Peyer's patch (tissue), 4 donors: Measurements from ENCODE around the gene TOPAZ1. TPM values are rescaled to one million over a fixed set of nuclear protein-coding genes. Genes with fewer than 3 reads are reported as not detected.

ENCODE experiments used
- DNase-seq, 3 donors: peaks; one replicate each; pipeline ENCODE4 v3.0.0-alpha.2; 2017 to 2019
- H3K27ac ChIP-seq, 4 donors: fragments of 200-600 bp; sonication (generic); one replicate each; pipeline ENCODE4 v1.5.1; 2016 to 2019
- H3K27me3 ChIP-seq, 2 donors: fragments of 200-600 bp; sonication (generic); one replicate each; pipeline ENCODE4 v1.5.1; 2019
- H3K36me3 ChIP-seq, 3 donors: fragments of 200-600 bp; sonication (generic); one replicate each; pipeline ENCODE4 v1.5.1; 2016 to 2019
- H3K4me1 ChIP-seq, 4 donors: fragments of 200-600 bp; sonication (generic); one replicate each; pipeline ENCODE4 v1.5.1; 2016 to 2019
- H3K4me3 ChIP-seq, 4 donors: fragments of 200-600 bp; sonication (generic); 1 replicate in 3 of 4; 2 replicates in 1 of 4; pipeline ENCODE4 v1.5.1; 2016 to 2019; ENCODE audit warnings: mild to moderate bottlenecking in 1 of 4
- H3K9me3 ChIP-seq, 4 donors: fragments of 200-600 bp; sonication (generic); one replicate each; pipeline ENCODE4 v1.5.1; 2016 to 2019; ENCODE audit warnings: mild to moderate bottlenecking in 1 of 4
- POLR2A ChIP-seq, 2 donors: fragments of 450-650 bp; IDR thresholded peaks; one replicate each; pipeline ENCODE4 v1.5.1; 2017; ENCODE audit warnings: antibody characterized with exemption in 2 of 2, mild to moderate bottlenecking in 2 of 2, moderate library complexity in 2 of 2
- total RNA-seq, 4 donors: library from RNA; depleted of rRNA; stranded (reverse); fragments of >200 nt; gene quantifications; one replicate each; pipeline ENCODE4 v1.1.0, GENCODE V29; 2016
- TF ChIP-seq, protein P1 (sequence below), 6 experiments: fragments of 450-650 bp in 4 of 6; fragments of 200-600 bp in 2 of 6; sonication (generic) in 1 of 6; IDR thresholded peaks; one replicate each; pipeline ENCODE4 v1.5.1; 2017 to 2019; ENCODE audit warnings: antibody characterized with exemption in 6 of 6, mild to moderate bottlenecking in 3 of 6, moderate library complexity in 1 of 6

The TOPAZ1 gene
- total RNA-seq, 4 donors from 2014 or later = not detected

- H3K4me3 ChIP-seq = peak within 1 kb of the TSS; percentile 58 to 74 (median 64)
- DNase-seq = peak; percentile 97 to 99 (median 99)
- peak; percentile 74 to 86 for TF ChIP-seq POLR2A (IDR thresholded peaks at IDR 0.05)
- TF ChIP-seq, protein P1, sequence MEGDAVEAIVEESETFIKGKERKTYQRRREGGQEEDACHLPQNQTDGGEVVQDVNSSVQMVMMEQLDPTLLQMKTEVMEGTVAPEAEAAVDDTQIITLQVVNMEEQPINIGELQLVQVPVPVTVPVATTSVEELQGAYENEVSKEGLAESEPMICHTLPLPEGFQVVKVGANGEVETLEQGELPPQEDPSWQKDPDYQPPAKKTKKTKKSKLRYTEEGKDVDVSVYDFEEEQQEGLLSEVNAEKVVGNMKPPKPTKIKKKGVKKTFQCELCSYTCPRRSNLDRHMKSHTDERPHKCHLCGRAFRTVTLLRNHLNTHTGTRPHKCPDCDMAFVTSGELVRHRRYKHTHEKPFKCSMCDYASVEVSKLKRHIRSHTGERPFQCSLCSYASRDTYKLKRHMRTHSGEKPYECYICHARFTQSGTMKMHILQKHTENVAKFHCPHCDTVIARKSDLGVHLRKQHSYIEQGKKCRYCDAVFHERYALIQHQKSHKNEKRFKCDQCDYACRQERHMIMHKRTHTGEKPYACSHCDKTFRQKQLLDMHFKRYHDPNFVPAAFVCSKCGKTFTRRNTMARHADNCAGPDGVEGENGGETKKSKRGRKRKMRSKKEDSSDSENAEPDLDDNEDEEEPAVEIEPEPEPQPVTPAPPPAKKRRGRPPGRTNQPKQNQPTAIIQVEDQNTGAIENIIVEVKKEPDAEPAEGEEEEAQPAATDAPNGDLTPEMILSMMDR (IDR thresholded peaks at IDR 0.05) = peak in 1 of 6 experiments; percentile 3
- H3K36me3 ChIP-seq = no peaks in the 10 kb centered on the region
- H3K27me3 ChIP-seq = no peaks in the 10 kb centered on the region
- peak within 1 kb of the TSS; percentile 91 to 100 (median 93) for H3K27ac ChIP-seq
- peaks cover 0 to 17% (median 0%) of the 10 kb centered on the region in 4 donors for H3K4me1 ChIP-seq
- H3K9me3 ChIP-seq = no peaks in the 10 kb centered on the region
These were observed 96.5 kb downstream of the TOPAZ1 start, which contains the start of gene TCAIM for GRCh38 chr3:44338010-44338827. TCAIM (plus strand) TSS chr3:44338766; CDS start chr3:44354783, 16,017 bp downstream.

DNA sequence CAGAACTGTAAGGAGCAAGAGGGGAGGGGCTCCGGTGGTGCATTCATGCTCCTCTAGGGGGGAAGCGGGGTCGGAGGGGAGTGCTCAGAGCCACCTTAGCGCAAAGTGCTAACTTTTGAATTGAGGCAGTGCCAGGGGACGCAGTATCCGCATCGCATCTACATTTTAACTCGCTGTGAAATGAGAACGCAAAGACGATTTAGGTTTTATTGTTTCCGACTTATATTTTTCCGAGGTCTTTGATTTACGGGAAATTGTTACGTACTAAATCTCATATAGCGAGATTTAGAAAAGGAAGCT is 97.1 kb downstream of the TOPAZ1 start:
- H3K27ac ChIP-seq = peak overlapping the region; percentile 91 to 100 (median 93)
- H3K4me1 ChIP-seq = peaks cover 0 to 17% (median 0%) of the 10 kb centered on the region in 4 donors
- no peaks in the 10 kb centered on the region for H3K36me3 ChIP-seq
- H3K9me3 ChIP-seq = no peaks in the 10 kb centered on the region
- no peak for TF ChIP-seq POLR2A (IDR thresholded peaks at IDR 0.05)
- TF ChIP-seq, protein P1 (IDR thresholded peaks at IDR 0.05) = no peak
- no peak for DNase-seq
- peak overlapping the region; percentile 58 to 74 (median 64) for H3K4me3 ChIP-seq
- H3K27me3 ChIP-seq = no peaks in the 10 kb centered on the region

DNA sequence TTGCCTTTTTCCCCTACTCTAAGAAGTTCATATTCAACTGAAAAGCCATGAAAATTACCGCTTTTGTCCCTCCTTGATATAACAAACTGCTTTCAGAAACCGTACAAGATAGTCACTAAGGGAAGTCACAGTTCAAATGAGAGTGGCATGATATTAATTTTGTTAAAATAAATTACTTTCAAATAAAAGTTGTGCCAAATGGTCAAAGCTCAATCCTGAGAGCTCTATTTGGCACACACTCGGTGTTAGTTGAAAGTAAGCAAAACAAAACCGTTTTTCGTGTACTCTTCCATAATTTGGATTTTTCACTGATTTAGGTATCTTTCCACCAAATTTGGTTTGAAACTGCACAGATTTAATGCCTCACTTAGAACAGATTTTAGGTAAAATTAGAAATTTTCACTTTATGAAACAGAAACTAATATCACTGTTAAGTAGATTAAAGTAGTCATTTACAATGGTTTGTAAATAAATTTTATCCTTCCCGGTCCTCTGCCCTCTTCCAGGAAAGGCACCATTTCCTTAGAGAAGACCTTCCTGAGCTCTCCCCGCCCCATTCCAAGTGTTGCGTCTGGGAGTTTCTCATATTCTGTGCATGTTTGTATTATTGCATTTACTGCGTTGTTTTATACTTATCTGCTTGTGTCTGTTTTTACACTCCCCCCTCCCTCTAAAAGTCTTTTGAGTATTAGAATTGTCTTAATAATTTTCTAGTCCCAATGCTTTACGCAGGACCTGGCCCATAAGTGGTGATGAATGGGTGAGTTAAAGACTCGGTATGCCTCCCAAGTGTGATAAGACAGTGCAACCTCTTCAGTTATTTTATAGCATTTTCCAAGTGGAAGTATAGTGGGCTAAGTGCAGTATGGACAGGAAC is 97.7 kb downstream of the TOPAZ1 start:
- H3K27me3 ChIP-seq = no peaks in the 10 kb centered on the region
- H3K27ac ChIP-seq = peak overlapping the region; percentile 91 to 100 (median 93)
- no peaks in the 10 kb centered on the region for H3K9me3 ChIP-seq
- H3K36me3 ChIP-seq = no peaks in the 10 kb centered on the region
- H3K4me1 ChIP-seq = peaks cover 0 to 17% (median 0%) of the 10 kb centered on the region in 4 donors
- no peak for DNase-seq
- TF ChIP-seq POLR2A (IDR thresholded peaks at IDR 0.05) = no peak
- TF ChIP-seq, protein P1 (IDR thresholded peaks at IDR 0.05) = no peak
- H3K4me3 ChIP-seq = peak overlapping the region; percentile 58 to 74 (median 64)

DNA sequence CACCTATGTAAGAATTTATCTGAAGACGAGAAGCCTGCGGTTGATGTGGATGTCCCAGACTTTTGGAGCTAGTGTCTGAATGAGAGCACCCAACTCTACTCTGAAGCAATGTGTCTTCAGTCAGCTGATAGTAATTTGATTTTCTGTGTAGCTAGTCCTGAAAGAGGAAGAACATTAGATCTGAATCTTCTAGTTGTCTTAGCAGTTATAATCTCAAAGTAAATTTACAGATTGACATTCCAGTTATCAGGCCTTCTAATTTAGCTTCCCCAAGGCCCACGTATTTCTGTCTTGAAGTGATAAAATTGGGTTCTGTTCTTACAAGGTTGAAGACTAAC is 98.3 kb downstream of the TOPAZ1 start:
- peak overlapping the region in 1 of 4 donors; percentile 59 for H3K4me3 ChIP-seq
- peaks cover 0 to 17% (median 0%) of the 10 kb centered on the region in 4 donors for H3K4me1 ChIP-seq
- H3K27ac ChIP-seq = peak overlapping the region in 1 of 4 donors; percentile 91

DNA sequence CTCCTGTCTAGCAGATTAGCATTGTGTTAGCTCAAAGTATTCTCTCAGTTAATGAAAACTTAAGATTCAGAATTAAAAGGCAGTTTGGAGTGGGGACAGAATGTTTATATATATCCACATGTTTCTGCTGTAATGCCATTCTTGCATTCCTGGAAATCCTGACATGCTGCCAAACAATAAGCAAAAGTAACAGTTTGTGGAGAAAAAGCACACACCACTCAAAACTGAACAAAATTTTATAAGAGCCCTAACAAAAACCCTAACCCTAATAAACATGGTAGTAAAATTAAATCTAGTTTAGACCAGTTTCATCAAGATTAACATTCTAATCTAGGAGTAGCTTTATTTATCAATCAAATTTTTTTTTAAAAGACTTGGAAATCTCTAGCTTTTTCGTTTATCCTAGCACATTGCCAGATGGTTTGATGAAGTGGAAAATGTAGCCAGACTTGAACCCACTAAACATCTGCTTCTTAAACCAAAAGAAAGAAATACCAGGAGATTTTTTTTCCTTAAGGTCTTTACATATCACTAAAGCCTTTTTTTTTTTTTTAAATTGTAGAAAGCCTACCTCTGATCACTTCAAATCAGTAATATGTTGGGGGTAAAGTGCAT is 100.6 kb downstream of the TOPAZ1 start:
- no peak for DNase-seq
- H3K27me3 ChIP-seq = no peaks in the 10 kb centered on the region
- peaks cover 0 to 16% (median 0%) of the 10 kb centered on the region in 4 donors for H3K4me1 ChIP-seq
- H3K36me3 ChIP-seq = no peaks in the 10 kb centered on the region
- H3K4me3 ChIP-seq = no peak overlapping the region
- no peaks in the 10 kb centered on the region for H3K9me3 ChIP-seq
- TF ChIP-seq, protein P1 (IDR thresholded peaks at IDR 0.05) = no peak
- no peak for TF ChIP-seq POLR2A (IDR thresholded peaks at IDR 0.05)
- H3K27ac ChIP-seq = no peak overlapping the region

More for the DNA sequence above, 98.3 kb downstream of the TOPAZ1 start:
- TF ChIP-seq, protein P1 (IDR thresholded peaks at IDR 0.05) = no peak
- TF ChIP-seq POLR2A (IDR thresholded peaks at IDR 0.05) = no peak
- DNase-seq = no peak
- no peaks in the 10 kb centered on the region for H3K27me3 ChIP-seq
- no peaks in the 10 kb centered on the region for H3K9me3 ChIP-seq
- H3K36me3 ChIP-seq = no peaks in the 10 kb centered on the region
